A673 (cell line): Measurements from ENCODE around the gene CAMK1D.

Source experiments
- EZH2 ChIP-seq: fragments of 200-600 bp; sonication (generic); IDR thresholded peaks from 2 replicates; pipeline ENCODE4 v1.6.1; 2017; ENCODE audit warnings: borderline replicate concordance, low read depth, mild to moderate bottlenecking, mixed read lengths, antibody characterized with exemption, low read length; ENCODE audit not compliant: poor library complexity, severe bottlenecking
- TF ChIP-seq, protein P1 (sequence below): fragments of 300-800, 200-600 bp; sonication (generic); conservative IDR thresholded peaks from 2 replicates; pipeline ENCODE4 v1.5.1; 2017; ENCODE audit warnings: low read depth, mild to moderate bottlenecking, antibody characterized with exemption, low read length, moderate library complexity, mixed read lengths

DNA sequence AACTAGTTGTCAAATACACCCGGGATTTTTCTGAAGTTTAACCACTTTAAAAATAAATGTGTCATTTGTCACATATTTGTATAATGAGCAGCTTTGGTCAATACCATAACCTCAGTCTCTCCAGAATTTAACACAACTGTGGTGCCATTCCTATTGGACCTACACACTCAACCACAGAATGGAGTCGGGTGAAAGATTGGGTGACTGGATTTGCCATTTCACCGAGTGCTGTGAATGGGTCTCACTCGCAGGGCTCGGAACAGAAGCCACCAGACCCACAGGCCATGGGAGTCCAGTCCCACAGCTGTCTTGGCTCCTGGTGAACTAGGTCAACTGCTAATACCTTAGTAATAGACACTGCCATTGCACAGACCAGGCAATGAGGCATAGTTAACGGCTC, 353.8 kb downstream of the CAMK1D start:
- TF ChIP-seq, protein P1, sequence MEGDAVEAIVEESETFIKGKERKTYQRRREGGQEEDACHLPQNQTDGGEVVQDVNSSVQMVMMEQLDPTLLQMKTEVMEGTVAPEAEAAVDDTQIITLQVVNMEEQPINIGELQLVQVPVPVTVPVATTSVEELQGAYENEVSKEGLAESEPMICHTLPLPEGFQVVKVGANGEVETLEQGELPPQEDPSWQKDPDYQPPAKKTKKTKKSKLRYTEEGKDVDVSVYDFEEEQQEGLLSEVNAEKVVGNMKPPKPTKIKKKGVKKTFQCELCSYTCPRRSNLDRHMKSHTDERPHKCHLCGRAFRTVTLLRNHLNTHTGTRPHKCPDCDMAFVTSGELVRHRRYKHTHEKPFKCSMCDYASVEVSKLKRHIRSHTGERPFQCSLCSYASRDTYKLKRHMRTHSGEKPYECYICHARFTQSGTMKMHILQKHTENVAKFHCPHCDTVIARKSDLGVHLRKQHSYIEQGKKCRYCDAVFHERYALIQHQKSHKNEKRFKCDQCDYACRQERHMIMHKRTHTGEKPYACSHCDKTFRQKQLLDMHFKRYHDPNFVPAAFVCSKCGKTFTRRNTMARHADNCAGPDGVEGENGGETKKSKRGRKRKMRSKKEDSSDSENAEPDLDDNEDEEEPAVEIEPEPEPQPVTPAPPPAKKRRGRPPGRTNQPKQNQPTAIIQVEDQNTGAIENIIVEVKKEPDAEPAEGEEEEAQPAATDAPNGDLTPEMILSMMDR = no peak
- no peak for TF ChIP-seq EZH2
